ENCODE results near the gene KLB.
A peak's percentile ranks its signal among the peaks of the same experiment; 100 is the strongest.
"Not testable (repeated sequence)": the region's sequence is repeated elsewhere in the genome, so short reads cannot be mapped to it uniquely, and the experiment has no call there.

The KLB gene

GRCh38 chr4:39406763-39407583 lies at the start of gene KLB:
Gene KLB, plus strand, starts transcription at chr4:39406930. Its CDS starts 20 bp downstream, at chr4:39406950.
- DNase-seq = no peak

DNA sequence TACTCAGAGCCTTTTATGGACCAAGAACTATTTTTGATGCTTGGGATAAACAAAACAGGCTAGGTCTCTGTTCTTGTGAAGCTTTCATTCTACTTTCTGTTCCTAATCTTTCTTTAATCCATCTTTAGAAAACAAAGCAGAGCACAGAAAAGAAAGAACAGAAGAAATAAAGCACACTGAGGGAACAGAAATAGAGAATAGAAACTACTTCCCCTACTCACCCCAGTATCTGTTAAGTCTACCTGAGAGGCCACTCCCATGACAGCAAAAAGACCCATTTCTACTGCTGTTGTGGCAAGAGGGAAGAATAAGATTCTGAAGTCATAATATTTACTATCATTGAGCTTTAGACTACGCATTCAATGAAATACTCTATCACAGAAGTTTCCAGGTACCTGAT lies 49.7 kb upstream of the KLB start:
- DNase-seq = no peak

- DNase-seq = not testable (repeated sequence)
Measured at GRCh38 chr4:39360611-39361010, 46.1 kb upstream of the KLB start.

DNA sequence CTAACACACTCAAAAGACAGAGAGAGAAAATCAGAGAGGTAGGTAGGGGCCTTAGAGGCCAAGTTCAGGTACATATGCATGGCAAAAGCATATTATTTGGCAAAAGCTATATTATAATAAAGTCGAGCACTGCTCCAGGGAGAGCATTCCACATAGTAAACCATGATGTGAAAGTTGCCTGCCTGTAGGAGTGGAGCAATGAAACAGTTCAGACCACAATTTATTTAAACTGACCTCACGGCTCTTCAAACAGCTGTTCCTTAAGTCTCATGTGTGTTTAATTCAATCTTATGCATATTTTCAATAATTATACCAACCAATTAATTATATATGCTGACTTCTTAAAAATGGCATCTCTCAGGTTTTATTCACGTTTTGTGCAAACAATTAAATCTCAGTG lies 43.9 kb upstream of the KLB start:
- DNase-seq = no peak

- no peak for DNase-seq
Measured at GRCh38 chr4:39363773-39364393, 42.8 kb upstream of the KLB start.

GRCh38 chr4:39365360-39365759 lies 41.4 kb upstream of the KLB start:
- DNase-seq = no peak

GRCh38 chr4:39365830-39366771 lies 40.6 kb upstream of the KLB start, which contains the start of gene RFC1:
Gene RFC1, minus strand, starts transcription at chr4:39366362. Its CDS starts 121 bp downstream, at chr4:39366241.
- peak; percentile 94 for DNase-seq

GRCh38 chr4:39367166-39367565 lies 39.6 kb upstream of the KLB start:
- no peak for DNase-seq

- DNase-seq = no peak
Measured at GRCh38 chr4:39369301-39369700, 37.4 kb upstream of the KLB start.

GRCh38 chr4:39371209-39371608 lies 35.5 kb upstream of the KLB start:
- DNase-seq = not testable (repeated sequence)

- DNase-seq = no peak
Measured at GRCh38 chr4:39375478-39375877, 31.3 kb upstream of the KLB start.

GRCh38 chr4:39383690-39384089 lies 23.0 kb upstream of the KLB start:
- DNase-seq = no peak

- no peak for DNase-seq
Measured at GRCh38 chr4:39384563-39384962, 22.2 kb upstream of the KLB start.

- DNase-seq = no peak
Measured at GRCh38 chr4:39390603-39391002, 16.1 kb upstream of the KLB start.

DNA sequence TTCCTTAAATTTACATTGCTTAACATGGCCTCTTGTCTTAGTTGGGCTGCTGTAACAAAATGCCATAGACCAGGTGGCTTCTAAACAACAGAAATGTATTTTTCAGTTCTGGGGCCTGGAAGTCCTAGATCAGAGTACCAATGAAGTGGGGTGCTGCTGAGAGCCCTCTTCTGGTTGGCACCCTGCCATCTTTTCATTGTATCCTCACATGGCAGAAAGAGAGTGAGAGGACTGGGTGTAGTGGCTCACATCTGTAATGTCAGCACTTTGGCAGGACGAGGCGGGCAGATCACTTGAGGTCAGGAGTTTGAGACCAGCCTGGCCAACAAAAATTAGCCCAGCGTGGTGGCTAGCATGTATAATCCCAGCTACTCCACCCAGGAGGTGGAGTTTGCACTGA lies 12.0 kb upstream of the KLB start:
- DNase-seq = no peak

- DNase-seq = not testable (repeated sequence)
Measured at GRCh38 chr4:39401640-39402039, 5.1 kb upstream of the KLB start.

GRCh38 chr4:39407584-39407885 lies 805 bp downstream of the KLB start:
- no peak for DNase-seq

DNA sequence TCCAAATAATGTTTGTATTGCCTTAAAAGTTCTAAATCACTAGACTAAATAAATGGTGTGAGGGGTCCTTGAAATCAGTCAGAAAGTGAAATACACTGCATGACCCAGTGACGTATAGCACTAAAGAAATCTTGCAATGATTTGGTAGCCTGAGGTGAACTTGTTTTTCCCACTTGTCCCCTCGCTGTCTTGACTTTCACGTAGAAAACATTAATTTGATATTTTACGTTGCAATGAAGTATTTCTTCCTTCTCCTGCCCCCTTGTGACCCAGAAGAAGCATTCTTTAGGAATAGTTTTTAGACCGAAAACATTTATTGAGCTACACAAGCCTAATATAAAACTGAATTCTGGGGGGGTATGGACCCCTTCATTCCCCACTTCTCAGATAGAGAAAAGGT lies 3.7 kb downstream of the KLB start:
- DNase-seq = no peak

DNA sequence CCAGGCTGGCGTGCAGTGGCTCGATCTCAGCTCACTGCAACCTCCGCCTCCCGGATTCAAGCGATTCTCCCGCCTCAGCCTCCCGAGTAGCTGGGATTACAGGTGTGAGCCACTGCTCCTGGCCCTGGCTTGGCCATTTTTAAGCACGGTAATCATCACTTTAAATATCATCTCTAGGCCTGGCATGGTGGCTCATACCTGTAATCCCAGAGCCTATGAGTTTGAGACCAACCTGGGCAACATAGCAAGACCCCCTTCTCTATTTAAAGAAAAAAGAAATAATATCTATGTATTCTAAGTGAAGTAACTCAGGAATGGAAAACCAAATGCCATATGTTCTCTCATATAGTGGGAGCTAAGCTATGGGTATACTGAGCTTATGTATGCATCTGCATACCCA lies 4.8 kb downstream of the KLB start:
- DNase-seq = not testable (repeated sequence)

GRCh38 chr4:39415678-39416283 lies 9.1 kb downstream of the KLB start:
- no peak for DNase-seq

DNA sequence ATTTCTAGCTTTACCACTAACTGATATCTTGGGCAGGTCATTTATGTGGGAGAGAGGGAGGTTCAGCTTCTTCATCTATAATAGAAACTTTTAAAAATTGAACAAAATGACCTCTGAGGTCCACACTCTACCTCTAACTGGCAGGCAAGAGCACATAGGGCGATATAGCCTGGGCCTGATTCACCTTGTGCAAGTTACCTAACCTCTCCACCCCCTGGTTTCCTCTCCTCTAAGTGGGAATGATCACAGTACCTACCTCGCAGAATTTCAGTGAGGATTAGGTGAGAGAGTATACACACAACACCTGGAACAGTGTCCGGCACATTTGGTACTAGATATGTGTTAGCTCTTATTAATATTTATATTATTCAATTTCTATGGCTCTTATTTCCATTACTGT lies 15.5 kb downstream of the KLB start:
- DNase-seq = no peak

DNA sequence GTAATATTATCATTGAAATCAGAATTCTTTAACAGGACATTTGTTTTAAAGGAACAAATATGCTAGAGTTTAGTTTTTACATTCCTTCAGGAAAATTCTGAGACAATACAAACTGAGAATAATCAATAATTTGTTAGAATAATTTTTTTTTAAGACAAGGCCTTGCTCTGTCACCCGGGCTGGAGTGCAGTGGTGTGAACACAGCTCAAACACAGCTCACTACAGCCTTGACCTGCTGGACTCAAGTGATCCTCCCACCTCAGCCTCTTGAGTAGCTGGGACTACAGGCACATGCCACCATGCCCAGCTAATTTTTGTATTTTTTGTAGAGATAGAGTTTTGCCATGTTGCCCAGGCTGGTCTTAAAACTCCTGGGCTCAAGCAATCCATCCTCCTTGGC lies 18.6 kb downstream of the KLB start:
- not testable (repeated sequence) for DNase-seq

DNA sequence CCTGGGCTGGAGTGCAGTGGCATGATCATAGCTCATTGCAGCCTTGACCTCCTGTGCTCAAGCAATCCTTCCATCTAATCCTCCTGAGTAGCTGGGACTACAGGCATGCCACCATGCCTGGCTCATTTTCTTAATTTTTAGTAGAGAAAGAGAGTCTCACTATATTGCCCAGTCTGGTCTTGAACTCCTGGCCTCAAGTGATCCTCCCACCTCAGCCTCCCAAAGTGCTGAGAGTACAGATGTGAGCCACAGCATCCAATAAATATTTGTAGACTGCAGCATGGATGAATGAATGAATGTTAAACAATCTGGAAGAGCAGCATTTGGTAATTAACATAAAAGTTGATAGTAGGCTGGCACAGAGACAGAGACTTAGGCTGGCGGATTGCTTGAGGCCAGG lies 20.0 kb downstream of the KLB start:
- DNase-seq = no peak

Data from stimulated activated CD4-positive, alpha-beta T cell treated with anti-CD3 and anti-CD28 coated beads, Interleukin-4, amount 100 ng/mL, for 24 hours (primary cell).